ENCODE results near the gene PLEKHG1. TPM values are rescaled to one million over a fixed set of nuclear protein-coding genes. Genes with fewer than 3 reads are reported as not detected.

The PLEKHG1 gene
- total RNA-seq, 6 experiments from 2014 or later = 0.07 TPM; not detected in 5

DNA sequence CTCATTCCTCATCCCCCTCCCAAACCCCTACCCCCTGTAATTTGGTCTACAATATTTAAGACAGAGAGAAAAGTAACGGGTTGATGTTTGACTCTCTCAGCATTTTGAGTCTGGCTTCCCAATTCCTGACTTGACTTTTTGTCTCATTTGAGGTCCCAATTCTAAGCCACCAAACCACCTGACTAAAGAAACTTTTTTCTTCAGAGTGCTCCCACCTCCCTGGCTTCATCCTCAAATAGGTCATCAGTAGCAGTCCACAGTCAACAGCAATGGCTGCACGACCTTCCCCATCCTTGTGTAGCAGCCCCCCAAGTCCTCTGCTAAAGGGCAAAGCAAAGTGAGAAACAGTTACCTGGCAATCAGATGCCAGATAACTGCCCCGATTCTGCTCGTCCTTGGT, 1.8 kb downstream of the PLEKHG1 start:
- H3K9me3 Mint-ChIP-seq = no peaks in the 10 kb centered on the region
- peaks cover 5% of the 10 kb centered on the region; the same call in 1 of the 2 replicates for H3K4me1 Mint-ChIP-seq (ENCODE audit: low read depth)
- H3K4me3 Mint-ChIP-seq = no peak overlapping the region
- no peaks in the 10 kb centered on the region for H3K36me3 Mint-ChIP-seq (ENCODE audit: low read depth)
- no peak overlapping the region for H3K27ac Mint-ChIP-seq
- peaks cover 19% of the 10 kb centered on the region for H3K27me3 Mint-ChIP-seq (ENCODE audit: insufficient read depth)
- no peak for DNase-seq
- TF ChIP-seq, protein P1, sequence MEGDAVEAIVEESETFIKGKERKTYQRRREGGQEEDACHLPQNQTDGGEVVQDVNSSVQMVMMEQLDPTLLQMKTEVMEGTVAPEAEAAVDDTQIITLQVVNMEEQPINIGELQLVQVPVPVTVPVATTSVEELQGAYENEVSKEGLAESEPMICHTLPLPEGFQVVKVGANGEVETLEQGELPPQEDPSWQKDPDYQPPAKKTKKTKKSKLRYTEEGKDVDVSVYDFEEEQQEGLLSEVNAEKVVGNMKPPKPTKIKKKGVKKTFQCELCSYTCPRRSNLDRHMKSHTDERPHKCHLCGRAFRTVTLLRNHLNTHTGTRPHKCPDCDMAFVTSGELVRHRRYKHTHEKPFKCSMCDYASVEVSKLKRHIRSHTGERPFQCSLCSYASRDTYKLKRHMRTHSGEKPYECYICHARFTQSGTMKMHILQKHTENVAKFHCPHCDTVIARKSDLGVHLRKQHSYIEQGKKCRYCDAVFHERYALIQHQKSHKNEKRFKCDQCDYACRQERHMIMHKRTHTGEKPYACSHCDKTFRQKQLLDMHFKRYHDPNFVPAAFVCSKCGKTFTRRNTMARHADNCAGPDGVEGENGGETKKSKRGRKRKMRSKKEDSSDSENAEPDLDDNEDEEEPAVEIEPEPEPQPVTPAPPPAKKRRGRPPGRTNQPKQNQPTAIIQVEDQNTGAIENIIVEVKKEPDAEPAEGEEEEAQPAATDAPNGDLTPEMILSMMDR (IDR thresholded peaks at IDR 0.05) = no peak

DNA sequence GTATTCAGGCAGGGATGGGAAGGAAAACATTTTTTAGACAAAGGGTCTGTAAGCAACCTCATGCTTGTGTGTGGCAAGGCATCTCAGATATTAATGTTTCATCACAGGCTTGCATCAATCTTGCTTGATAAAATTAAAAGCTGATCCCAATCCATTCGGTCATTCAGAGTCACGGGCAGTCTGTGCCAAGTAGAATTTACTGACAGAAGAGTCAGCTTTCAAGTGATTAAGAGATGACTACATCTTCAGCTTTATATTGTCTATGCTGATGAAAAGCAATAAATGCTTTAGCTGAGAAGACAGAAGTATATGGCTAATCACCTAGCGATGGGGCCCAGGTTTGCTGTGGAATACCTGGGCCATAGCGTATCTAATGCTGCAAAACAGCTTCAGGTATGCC, 3.5 kb downstream of the PLEKHG1 start:
- Mint-ChIP-seq H3K4me1 (ENCODE audit: low read depth) (peaks cover 5% of the 10 kb centered on the region; the same call in 1 of the 2 replicates), H3K27ac (no peak overlapping the region), H3K4me3 (no peak overlapping the region), H3K27me3 (ENCODE audit: insufficient read depth) (peaks cover 21% of the 10 kb centered on the region), H3K36me3 (ENCODE audit: low read depth) (no peaks in the 10 kb centered on the region), H3K9me3 (no peaks in the 10 kb centered on the region)
- TF ChIP-seq, protein P1 (IDR thresholded peaks at IDR 0.05) = no peak
- DNase-seq = no peak

DNA sequence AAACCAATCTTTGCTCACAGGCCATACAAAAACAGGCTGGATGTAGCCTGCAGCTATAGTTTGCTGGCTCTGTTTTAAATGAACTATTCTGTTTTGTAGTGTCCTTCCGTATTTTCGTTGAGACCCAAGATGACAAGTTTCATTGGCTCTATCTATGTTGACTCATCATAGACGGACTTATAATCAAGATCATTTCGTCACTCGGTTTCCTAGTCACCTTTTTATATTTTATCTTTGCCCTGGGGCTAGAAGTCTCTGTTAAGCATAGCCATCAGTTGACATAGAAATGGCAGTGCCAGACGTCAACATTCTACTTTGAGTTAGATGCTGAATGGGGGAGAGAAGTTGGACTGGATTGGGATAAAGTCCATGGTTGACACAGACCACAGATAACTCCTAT, 4.8 kb downstream of the PLEKHG1 start:
- H3K4me3 Mint-ChIP-seq = no peak overlapping the region
- peaks cover 5% of the 10 kb centered on the region; the same call in 1 of the 2 replicates for H3K4me1 Mint-ChIP-seq (ENCODE audit: low read depth)
- H3K9me3 Mint-ChIP-seq = no peaks in the 10 kb centered on the region
- no peak overlapping the region for H3K27ac Mint-ChIP-seq
- H3K36me3 Mint-ChIP-seq (ENCODE audit: low read depth) = no peaks in the 10 kb centered on the region
- H3K27me3 Mint-ChIP-seq (ENCODE audit: insufficient read depth) = peaks cover 14% of the 10 kb centered on the region
- TF ChIP-seq, protein P1 (IDR thresholded peaks at IDR 0.05) = no peak
- DNase-seq = no peak

DNA sequence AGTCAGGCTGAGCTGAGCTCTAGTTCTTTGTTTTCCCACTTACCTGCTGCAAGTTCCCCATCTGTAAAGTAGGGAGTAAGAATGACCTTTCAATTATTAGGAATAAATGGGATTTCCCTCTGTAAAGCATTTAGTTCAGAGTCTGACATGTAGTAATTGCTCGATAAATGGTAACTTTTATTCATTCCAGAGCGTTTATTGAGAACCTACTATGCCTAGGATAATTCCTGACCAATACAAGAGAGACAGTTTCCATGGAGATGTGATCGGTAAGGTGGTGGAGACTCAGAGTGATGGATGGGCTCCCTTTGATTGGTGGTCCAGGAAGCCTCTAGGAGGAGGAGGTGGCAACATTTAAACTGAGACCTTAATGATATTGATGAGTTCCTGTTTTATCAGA, 5.6 kb downstream of the PLEKHG1 start:
- Mint-ChIP-seq H3K4me1 (ENCODE audit: low read depth) (peaks cover 5% of the 10 kb centered on the region; the same call in 1 of the 2 replicates), H3K36me3 (ENCODE audit: low read depth) (no peaks in the 10 kb centered on the region), H3K4me3 (no peak overlapping the region), H3K27ac (no peak overlapping the region), H3K27me3 (ENCODE audit: insufficient read depth) (peaks cover 18% of the 10 kb centered on the region), H3K9me3 (no peaks in the 10 kb centered on the region)
- TF ChIP-seq, protein P1 (IDR thresholded peaks at IDR 0.05) = no peak
- DNase-seq = no peak

DNA sequence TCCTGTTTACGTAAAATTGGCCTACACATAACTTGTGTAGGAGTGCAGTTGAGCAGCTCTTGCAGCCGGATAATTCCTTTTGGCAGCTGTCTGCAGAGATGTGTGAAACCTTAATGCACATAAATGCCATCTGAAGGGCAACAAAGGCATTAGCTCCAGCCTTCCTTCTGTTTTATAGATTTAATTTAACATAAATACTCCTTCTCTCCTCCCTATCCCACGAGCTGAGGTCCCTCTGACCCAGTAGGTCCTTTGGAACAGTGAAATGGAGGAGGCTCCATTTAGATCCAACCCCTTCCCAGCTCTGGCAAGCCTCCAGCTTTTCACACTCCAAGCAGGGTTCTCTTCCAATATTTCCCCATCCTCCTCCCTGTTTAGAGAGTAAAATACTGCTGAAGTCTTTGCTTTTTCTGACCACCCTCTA, 6.5 kb downstream of the PLEKHG1 start:
- Mint-ChIP-seq H3K36me3 (ENCODE audit: low read depth) (no peaks in the 10 kb centered on the region), H3K27ac (no peak overlapping the region), H3K4me3 (no peak overlapping the region), H3K27me3 (ENCODE audit: insufficient read depth) (peaks cover 11% of the 10 kb centered on the region; the same call in 1 of the 2 replicates), H3K9me3 (no peaks in the 10 kb centered on the region), H3K4me1 (ENCODE audit: low read depth) (no peaks in the 10 kb centered on the region)
- DNase-seq = no peak
- TF ChIP-seq, protein P1 (IDR thresholded peaks at IDR 0.05) = no peak

Data from HFFc6 (cell line).